ENCODE results near the gene SH3BP1. TPM values are rescaled to one million over a fixed set of nuclear protein-coding genes. Genes with fewer than 3 reads are reported as not detected.
"Not testable (repeated sequence)": the region's sequence is repeated elsewhere in the genome, so short reads cannot be mapped to it uniquely, and the experiment has no call there.

SH3BP1 gene
- polyA plus RNA-seq, 1 experiment: 5.8 TPM

GRCh38 chr22:37601203-37601539 lies 38.3 kb upstream of the SH3BP1 start:
- no peaks in the 10 kb centered on the region for H3K36me3 ChIP-seq (ENCODE audit: control insufficient read depth, insufficient read depth, low read length)
- ChIA-PET POLR2A (interaction anchor here (0.6 kb wide), 1 partner anchor 289 kb away, joined by 3 read pairs; no protein-coding TSS in a partner anchor), CTCF (interaction anchor here (0.6 to 2.4 kb wide), 3 partner anchors 9 to 310 kb away, joined by 3 to 15 read pairs (median 3); no protein-coding TSS in a partner anchor)
- H3K4me3 ChIP-seq (ENCODE audit: low read depth, low read length): no peak overlapping the region
- TF ChIP-seq CTCF (IDR thresholded peaks at IDR 0.05; ENCODE audit: insufficient read depth, low read depth, low read length): no peak
- H3K27me3 ChIP-seq (ENCODE audit: control insufficient read depth, insufficient read depth, low read length): peaks cover 3% of the 10 kb centered on the region; the same call in 1 of the 2 replicates
- no peak for DNase-seq (ENCODE audit: low read depth)

GRCh38 chr22:37601540-37602442 lies 37.7 kb upstream of the SH3BP1 start:
- DNase-seq (ENCODE audit: low read depth): no peak

GRCh38 chr22:37602546-37603277 lies 36.8 kb upstream of the SH3BP1 start:
- not testable (repeated sequence) for H3K36me3 ChIP-seq (ENCODE audit: control insufficient read depth, insufficient read depth, low read length); H3K4me3 ChIP-seq (ENCODE audit: low read depth, low read length); H3K27me3 ChIP-seq (ENCODE audit: control insufficient read depth, insufficient read depth, low read length); DNase-seq (ENCODE audit: low read depth)
- POLR2A ChIA-PET: interaction anchor here (0.6 kb wide), 3 partner anchors 10 to 150 kb away, joined by 3 to 8 read pairs (median 3); no protein-coding TSS in a partner anchor
- CTCF ChIA-PET: interaction anchor here (0.6 to 2.8 kb wide), 6 partner anchors 10 to 220 kb away, joined by 3 to 15 read pairs (median 3); no protein-coding TSS in a partner anchor

More at GRCh38 chr22:37601540-37602442, 37.7 kb upstream of the SH3BP1 start:
- TF ChIP-seq CTCF (IDR thresholded peaks at IDR 0.05; ENCODE audit: insufficient read depth, low read depth, low read length): no peak
- Histone ChIP-seq H3K4me3 (ENCODE audit: low read depth, low read length) (no peak overlapping the region), H3K36me3 (ENCODE audit: control insufficient read depth, insufficient read depth, low read length) (no peaks in the 10 kb centered on the region), H3K27me3 (ENCODE audit: control insufficient read depth, insufficient read depth, low read length) (peaks cover 3% of the 10 kb centered on the region; the same call in 1 of the 2 replicates)
- ChIA-PET POLR2A (interaction anchor here (0.6 kb wide), 5 partner anchors 9 to 288 kb away, joined by 3 to 8 read pairs (median 3); no protein-coding TSS in a partner anchor), CTCF (interaction anchor here (0.6 to 2.8 kb wide), 6 partner anchors 9 to 310 kb away, joined by 3 to 15 read pairs (median 4); no protein-coding TSS in a partner anchor)

- no peak for DNase-seq (ENCODE audit: low read depth)
- CTCF ChIA-PET: interaction anchor here (1.0 to 2.8 kb wide), 5 partner anchors 12 to 77 kb away, joined by 3 to 10 read pairs (median 4); no protein-coding TSS in a partner anchor
- no peak for TF ChIP-seq CTCF (IDR thresholded peaks at IDR 0.05; ENCODE audit: insufficient read depth, low read depth, low read length)
- Histone ChIP-seq H3K4me3 (ENCODE audit: low read depth, low read length) (no peak overlapping the region), H3K27me3 (ENCODE audit: control insufficient read depth, insufficient read depth, low read length) (peaks cover 3% of the 10 kb centered on the region; the same call in 1 of the 2 replicates), H3K36me3 (ENCODE audit: control insufficient read depth, insufficient read depth, low read length) (no peaks in the 10 kb centered on the region)
- POLR2A ChIA-PET: interaction anchor here (0.7 kb wide), 1 partner anchor 175 kb away, joined by 5 read pairs; no protein-coding TSS in a partner anchor
Observed at GRCh38 chr22:37604074-37604473, 35.4 kb upstream of the SH3BP1 start.

GRCh38 chr22:37604875-37605274 lies 34.6 kb upstream of the SH3BP1 start:
- no peak for DNase-seq (ENCODE audit: low read depth)
- TF ChIP-seq CTCF (IDR thresholded peaks at IDR 0.05; ENCODE audit: insufficient read depth, low read depth, low read length): no peak
- H3K27me3 ChIP-seq (ENCODE audit: control insufficient read depth, insufficient read depth, low read length): peaks cover 3% of the 10 kb centered on the region; the same call in 1 of the 2 replicates
- ChIA-PET POLR2A (no interaction called here), CTCF (interaction anchor here (1.6 to 4.6 kb wide), 4 partner anchors 12 to 76 kb away, joined by 4 to 28 read pairs (median 14); no protein-coding TSS in a partner anchor)
- no peaks in the 10 kb centered on the region for H3K36me3 ChIP-seq (ENCODE audit: control insufficient read depth, insufficient read depth, low read length)
- H3K4me3 ChIP-seq (ENCODE audit: low read depth, low read length): no peak overlapping the region
